ENCODE measurements around the gene ACOX3.

ACOX3 gene

DNA sequence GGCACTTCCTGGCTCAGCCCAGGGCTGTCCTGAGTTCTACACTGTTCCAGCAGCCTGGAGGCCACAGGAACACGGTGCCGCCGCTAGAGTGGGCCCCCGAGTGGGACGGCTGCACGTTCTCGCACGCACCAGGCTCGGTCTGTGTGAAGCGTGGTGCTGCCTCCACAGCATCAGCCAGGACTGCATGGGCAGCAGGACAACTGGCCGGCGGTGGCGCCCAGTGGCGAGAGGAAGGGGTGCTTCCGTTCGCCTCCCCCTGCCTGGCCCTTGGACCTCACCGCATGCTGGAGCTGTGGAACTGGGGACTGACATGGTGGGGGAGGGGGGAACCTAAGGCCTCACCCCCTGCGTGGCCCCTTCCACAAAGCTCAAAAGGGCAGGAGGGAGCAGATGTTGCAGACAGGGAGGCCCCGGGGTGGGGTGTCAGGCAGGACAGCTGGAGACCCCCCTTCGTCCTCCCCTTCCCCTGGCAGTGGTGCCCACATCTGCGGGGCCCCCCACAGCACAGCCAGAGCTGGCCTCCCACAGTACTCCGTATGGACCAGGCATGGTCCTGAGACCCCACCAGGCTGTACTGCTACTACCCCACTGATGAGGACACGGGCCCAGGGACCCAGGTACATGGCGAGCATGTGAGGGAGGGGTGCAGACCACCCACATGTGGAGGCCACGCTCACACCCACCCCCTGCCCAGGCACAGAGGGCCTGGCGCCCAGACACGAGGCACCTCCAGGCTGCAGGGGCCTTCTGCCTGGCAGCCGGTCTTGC is 58.5 kb downstream of the ACOX3 start:
- TF ChIP-seq CTCF (IDR thresholded peaks at IDR 0.05; ENCODE audit: low read depth, low read length): no peak
- no peak overlapping the region for H3K4me3 ChIP-seq (ENCODE audit: low read depth, low read length)

DNA sequence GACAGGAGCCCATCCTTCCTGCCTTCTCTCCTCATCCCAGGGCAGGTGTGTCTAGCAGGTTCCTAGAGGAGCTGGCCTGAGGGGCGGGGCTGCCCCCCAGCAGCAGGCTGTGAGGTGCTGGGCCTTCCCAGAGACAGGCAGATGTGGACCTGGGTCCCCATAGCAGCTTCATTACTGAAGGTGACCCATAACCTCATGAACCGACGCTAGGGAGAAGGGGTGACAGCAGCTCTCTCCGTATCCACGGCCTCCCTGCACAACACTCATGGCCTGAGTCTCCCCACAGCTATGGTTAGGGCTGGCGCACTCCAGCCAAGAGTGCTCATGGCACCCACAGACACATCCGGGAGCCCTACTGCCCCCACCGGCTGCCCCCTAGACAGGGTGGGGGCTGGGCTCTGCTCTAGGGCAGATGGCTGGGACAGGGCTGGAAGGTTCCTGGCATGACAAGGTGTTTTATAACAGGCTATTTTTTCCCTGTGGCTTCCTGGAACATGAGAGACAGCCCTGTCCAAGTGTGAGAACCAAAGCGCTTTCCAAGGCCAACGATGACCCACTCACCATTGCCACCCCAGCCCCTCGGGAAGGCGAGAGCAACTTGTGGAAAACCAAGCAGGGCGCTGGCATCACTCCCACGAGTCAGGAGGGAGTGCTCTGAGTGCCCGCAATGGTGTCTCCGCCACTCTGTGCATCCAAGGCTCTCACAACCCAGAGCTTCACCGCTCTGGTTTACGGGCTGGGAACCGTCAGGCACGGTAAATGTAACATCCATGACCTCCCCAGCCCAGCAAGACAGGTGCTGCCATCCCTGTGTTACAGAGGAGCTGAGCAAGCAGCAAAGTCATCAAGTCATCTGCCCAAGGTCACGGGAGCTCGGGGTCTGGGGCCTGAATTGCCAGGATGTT is 59.8 kb downstream of the ACOX3 start:
- no peak overlapping the region for H3K4me3 ChIP-seq (ENCODE audit: low read depth, low read length)
- TF ChIP-seq CTCF (IDR thresholded peaks at IDR 0.05; ENCODE audit: low read depth, low read length): no peak

- H3K4me3 ChIP-seq (ENCODE audit: low read depth, low read length): no peak overlapping the region
- TF ChIP-seq CTCF (IDR thresholded peaks at IDR 0.05; ENCODE audit: low read depth, low read length): no peak
These were observed 60.8 kb downstream of the ACOX3 start for GRCh38 chr4:8379771-8380170.

- no peak overlapping the region for H3K4me3 ChIP-seq (ENCODE audit: low read depth, low read length)
- no peak for TF ChIP-seq CTCF (IDR thresholded peaks at IDR 0.05; ENCODE audit: low read depth, low read length)
These were observed 61.2 kb downstream of the ACOX3 start for GRCh38 chr4:8379281-8379680.

GRCh38 chr4:8378776-8379175 is 61.7 kb downstream of the ACOX3 start:
- H3K4me3 ChIP-seq (ENCODE audit: low read depth, low read length): no peak overlapping the region

DNA sequence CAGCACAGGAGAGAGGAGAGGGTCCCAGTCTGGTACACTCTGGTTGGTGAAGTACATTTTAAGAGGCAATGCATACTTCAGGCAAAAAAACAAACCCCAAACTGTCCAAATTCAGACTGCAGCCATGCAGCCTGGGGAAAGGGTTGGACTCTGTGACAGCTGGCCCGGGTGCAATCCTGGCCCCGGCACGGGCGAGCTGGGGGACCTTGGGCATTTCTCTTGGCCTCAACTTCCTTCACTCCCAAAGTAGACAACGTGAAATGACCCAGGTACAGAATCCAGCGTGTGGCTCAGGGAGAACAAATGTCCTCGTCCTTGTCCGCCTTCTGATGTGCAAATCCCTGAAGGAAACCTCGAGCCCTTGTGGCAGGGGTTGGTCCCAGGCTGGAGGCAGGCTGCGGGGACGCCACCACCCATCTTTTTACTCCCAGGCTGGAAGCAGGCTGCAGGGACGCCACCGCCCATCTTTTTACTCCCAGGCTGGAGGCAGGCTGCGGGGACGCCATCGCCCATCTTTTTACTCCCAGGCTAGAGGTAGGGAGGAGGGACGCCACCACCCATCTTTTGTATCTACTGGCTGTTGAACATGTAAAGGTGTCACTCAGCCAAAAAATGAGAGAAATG is 62.3 kb downstream of the ACOX3 start:
- no peak for TF ChIP-seq CTCF (IDR thresholded peaks at IDR 0.05; ENCODE audit: low read depth, low read length)
- no peak overlapping the region for H3K4me3 ChIP-seq (ENCODE audit: low read depth, low read length)

More at GRCh38 chr4:8378776-8379175, 61.7 kb downstream of the ACOX3 start:
- no peak for TF ChIP-seq CTCF (IDR thresholded peaks at IDR 0.05; ENCODE audit: low read depth, low read length)
